Measurements from ENCODE around the gene NMUR1. TPM values are rescaled to one million over a fixed set of nuclear protein-coding genes. Genes with fewer than 3 reads are reported as not detected.
A peak's percentile ranks its signal among the peaks of the same experiment; 100 is the strongest.

Gene NMUR1
- total RNA-seq, 2 donors from 2014 or later = 0.21 TPM; not detected in 1

- ATAC-seq (replicated peaks in 1 of 2) (no peak), DNase-seq (no peak)
- peaks cover 25% of the 10 kb centered on the region for H3K27me3 Mint-ChIP-seq (ENCODE audit: low read depth)
- no peak overlapping the region for H3K4me3 Mint-ChIP-seq
- H3K4me1 Mint-ChIP-seq (ENCODE audit: low read depth) = peaks cover 22% of the 10 kb centered on the region
- peaks cover 0 to 2% of the 10 kb centered on the region in 2 donors for H3K36me3 Mint-ChIP-seq (ENCODE audit: insufficient read depth in 2 of 2)
- no peak overlapping the region for H3K27ac Mint-ChIP-seq
- no peaks in the 10 kb centered on the region for H3K9me3 Mint-ChIP-seq
Measured at GRCh38 chr2:231528636-231529030, 1.6 kb downstream of the NMUR1 start.

DNA sequence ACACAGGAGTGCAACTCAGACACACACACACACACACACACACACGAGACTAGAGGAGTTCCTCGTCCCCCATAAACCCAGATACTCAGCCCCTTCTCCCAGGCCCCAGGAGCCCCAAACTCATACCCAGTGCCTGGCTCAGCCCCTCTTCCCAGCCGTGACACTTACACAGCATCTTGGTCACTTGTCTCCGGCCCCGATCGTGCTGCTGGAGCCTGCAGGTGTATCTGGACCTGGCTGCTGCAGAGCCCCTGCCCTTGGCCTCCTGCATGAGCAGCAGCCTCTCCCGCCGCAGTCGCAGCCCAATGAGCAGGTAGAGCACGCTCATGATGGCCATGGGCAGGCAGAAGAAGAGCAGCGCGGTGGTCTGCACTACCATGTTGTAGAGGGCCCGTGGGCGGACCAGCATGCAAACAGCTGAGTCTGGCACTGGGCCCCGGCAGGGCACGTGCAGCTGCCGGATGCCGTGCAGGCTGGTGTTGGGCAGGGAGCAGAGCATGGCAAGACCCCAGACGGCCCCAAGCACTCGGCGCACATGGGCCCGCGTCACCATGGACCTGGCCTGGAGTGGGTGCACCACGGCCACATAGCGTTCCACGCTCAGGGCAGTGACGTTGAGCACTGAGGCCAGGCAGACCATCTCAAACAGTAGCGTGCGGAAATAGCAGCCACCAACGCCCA, 2.1 kb downstream of the NMUR1 start:
- Mint-ChIP-seq H3K27me3 (ENCODE audit: low read depth) (peaks cover 25% of the 10 kb centered on the region), H3K4me1 (ENCODE audit: low read depth) (peaks cover 27% of the 10 kb centered on the region), H3K9me3 (no peaks in the 10 kb centered on the region), H3K4me3 (no peak overlapping the region), H3K27ac (no peak overlapping the region), H3K36me3 (ENCODE audit: insufficient read depth in 2 of 2) (peaks cover 0 to 2% of the 10 kb centered on the region in 2 donors)
- DNase-seq = no peak
- no peak for ATAC-seq (replicated peaks in 1 of 2)

DNA sequence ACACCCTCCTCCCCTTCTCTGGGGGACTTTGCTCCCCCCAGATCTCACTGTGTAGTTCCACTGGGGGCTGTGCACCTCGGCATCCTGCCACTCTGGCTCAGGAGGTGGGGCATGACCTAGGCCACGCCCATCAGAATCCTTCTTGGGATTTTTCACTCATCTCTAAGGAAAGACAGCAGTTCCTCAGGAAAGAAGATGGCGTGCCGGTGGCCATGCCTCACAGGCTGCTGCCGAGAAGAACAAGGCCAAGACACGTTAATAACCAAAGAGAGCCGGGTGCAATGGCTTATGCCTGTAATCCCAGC, 3.2 kb downstream of the NMUR1 start:
- DNase-seq (no peak), ATAC-seq (replicated peaks in 1 of 2) (no peak)
- Mint-ChIP-seq H3K4me3 (no peak overlapping the region), H3K27me3 (ENCODE audit: low read depth) (peaks cover 25% of the 10 kb centered on the region), H3K27ac (no peak overlapping the region), H3K36me3 (ENCODE audit: insufficient read depth in 2 of 2) (peaks cover 0 to 2% of the 10 kb centered on the region in 2 donors), H3K9me3 (no peaks in the 10 kb centered on the region), H3K4me1 (ENCODE audit: low read depth) (peaks cover 28% of the 10 kb centered on the region)

- H3K36me3 Mint-ChIP-seq (ENCODE audit: insufficient read depth in 2 of 2) = peaks cover 0 to 2% of the 10 kb centered on the region in 2 donors
- no peak for ATAC-seq (replicated peaks in 1 of 2)
- peaks cover 25% of the 10 kb centered on the region for H3K27me3 Mint-ChIP-seq (ENCODE audit: low read depth)
- no peak overlapping the region for H3K4me3 Mint-ChIP-seq
- H3K27ac Mint-ChIP-seq = no peak overlapping the region
- H3K9me3 Mint-ChIP-seq = no peaks in the 10 kb centered on the region
- peaks cover 28% of the 10 kb centered on the region for H3K4me1 Mint-ChIP-seq (ENCODE audit: low read depth)
- DNase-seq = no peak
Measured at GRCh38 chr2:231526341-231527090, 3.7 kb downstream of the NMUR1 start.

DNA sequence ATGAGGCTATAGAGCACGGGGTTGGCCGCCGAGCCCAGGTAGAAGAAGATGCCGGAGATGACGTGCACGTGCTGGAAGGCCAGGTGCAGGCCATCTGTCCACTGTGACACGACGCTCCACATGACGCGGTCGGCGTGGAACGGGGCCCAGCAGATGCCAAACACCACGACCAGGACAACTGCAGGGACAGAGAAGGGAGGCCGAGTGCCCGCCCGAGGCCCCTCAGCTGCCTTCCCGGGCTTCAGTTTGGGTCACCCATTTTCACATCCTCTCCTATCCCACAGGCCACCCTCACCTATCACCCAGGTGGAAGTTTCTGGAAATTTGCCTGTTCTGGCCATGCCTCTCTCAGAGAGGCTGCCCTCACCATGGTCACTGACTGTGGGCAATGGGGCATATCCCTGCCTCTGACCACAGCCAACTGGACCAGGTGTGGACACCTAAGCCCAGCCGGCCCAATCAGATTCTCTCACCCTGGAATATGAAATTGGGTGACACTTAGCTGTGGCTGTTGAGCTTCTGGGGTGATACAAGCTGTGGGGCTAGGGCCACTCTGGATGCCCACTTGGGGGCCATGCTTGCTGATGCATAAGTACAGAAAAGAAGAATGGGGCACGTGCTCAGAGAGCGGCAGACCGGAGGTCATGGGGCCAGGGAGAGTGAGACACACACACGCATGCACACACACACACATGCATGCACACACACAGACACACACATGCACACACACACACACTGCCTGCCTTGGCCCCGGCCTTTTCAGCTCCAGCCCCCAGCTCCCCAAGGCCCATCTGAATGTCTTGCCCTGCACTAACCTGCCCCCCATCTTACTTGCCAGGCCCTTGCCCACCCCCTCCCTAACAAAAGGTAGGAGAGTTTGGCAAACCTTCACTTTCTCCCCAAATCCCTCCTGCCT, 4.7 kb downstream of the NMUR1 start:
- H3K4me1 Mint-ChIP-seq (ENCODE audit: low read depth) = peaks cover 19% of the 10 kb centered on the region

GRCh38 chr2:231524477-231525247, 5.6 kb downstream of the NMUR1 start:
- ATAC-seq (replicated peaks in 1 of 2) = no peak
- Mint-ChIP-seq H3K4me3 (peak overlapping the region in 1 of 2 donors; percentile 19), H3K4me1 (ENCODE audit: low read depth) (peaks cover 19% of the 10 kb centered on the region), H3K36me3 (ENCODE audit: insufficient read depth in 2 of 2) (peaks cover 0 to 2% of the 10 kb centered on the region in 2 donors), H3K27me3 (ENCODE audit: low read depth) (peaks cover 17% of the 10 kb centered on the region), H3K9me3 (no peaks in the 10 kb centered on the region), H3K27ac (no peak overlapping the region)
- no peak for DNase-seq

More for the DNA sequence above, 4.7 kb downstream of the NMUR1 start:
- DNase-seq (no peak), ATAC-seq (replicated peaks in 1 of 2) (no peak)
- no peak overlapping the region for H3K27ac Mint-ChIP-seq
- no peak overlapping the region for H3K4me3 Mint-ChIP-seq
- H3K27me3 Mint-ChIP-seq (ENCODE audit: low read depth) = peaks cover 15% of the 10 kb centered on the region
- H3K9me3 Mint-ChIP-seq = no peaks in the 10 kb centered on the region
- peaks cover 0 to 2% of the 10 kb centered on the region in 2 donors for H3K36me3 Mint-ChIP-seq (ENCODE audit: insufficient read depth in 2 of 2)

GRCh38 chr2:231523451-231524285, 6.6 kb downstream of the NMUR1 start:
- H3K4me3 Mint-ChIP-seq = peak overlapping the region in 1 of 2 donors; percentile 19
- DNase-seq (no peak), ATAC-seq (replicated peaks in 1 of 2) (peak; percentile 49 to 59)
- H3K9me3 Mint-ChIP-seq = no peaks in the 10 kb centered on the region
- peaks cover 0 to 2% of the 10 kb centered on the region in 2 donors for H3K36me3 Mint-ChIP-seq (ENCODE audit: insufficient read depth in 2 of 2)
- peaks cover 10% of the 10 kb centered on the region for H3K27me3 Mint-ChIP-seq (ENCODE audit: low read depth)
- H3K4me1 Mint-ChIP-seq (ENCODE audit: low read depth) = peaks cover 19% of the 10 kb centered on the region
- no peak overlapping the region for H3K27ac Mint-ChIP-seq

DNA sequence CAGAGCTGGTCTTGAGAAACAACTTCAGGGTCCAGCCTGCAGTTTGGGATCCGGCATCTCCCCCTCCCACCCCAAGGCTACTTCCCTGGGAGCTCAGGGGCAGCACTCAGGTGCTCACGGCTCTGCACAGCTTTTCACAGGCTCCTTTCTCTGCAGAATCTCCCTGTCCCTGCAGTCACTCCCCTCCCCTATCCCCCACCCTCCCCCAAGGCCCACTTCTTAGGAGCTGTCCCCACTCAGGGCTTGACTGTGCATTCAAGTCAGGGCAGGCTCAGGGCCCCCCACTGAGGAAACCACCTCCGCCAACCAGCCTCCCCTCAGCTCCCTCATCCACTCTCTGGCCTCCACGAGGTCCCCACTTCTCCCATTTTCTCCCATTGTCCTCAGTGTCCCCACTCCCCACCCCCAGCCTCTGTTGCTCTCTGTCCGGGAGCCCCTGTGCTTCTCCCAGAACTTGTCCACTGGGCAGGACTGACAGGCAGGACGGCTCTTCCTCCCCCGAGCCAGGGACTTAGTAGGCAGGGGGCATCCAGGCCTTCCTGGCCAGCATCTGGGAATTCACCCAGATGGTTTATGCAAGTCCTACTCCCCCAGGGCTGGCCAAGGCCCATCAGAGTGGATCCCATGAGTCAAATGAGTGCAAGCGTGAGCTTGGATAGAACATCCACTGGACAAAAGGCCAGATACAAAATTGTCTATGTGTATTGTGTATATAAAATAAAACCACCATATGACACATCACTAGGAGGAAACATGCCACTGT, 7.6 kb downstream of the NMUR1 start:
- H3K4me1 Mint-ChIP-seq (ENCODE audit: low read depth) = peaks cover 19% of the 10 kb centered on the region
- DNase-seq (no peak), ATAC-seq (replicated peaks in 1 of 2) (no peak)
- no peak overlapping the region for H3K4me3 Mint-ChIP-seq
- H3K36me3 Mint-ChIP-seq (ENCODE audit: insufficient read depth in 2 of 2) = peaks cover 0 to 2% of the 10 kb centered on the region in 2 donors
- H3K9me3 Mint-ChIP-seq = no peaks in the 10 kb centered on the region
- no peak overlapping the region for H3K27ac Mint-ChIP-seq
- H3K27me3 Mint-ChIP-seq (ENCODE audit: low read depth) = peaks cover 5% of the 10 kb centered on the region

DNA sequence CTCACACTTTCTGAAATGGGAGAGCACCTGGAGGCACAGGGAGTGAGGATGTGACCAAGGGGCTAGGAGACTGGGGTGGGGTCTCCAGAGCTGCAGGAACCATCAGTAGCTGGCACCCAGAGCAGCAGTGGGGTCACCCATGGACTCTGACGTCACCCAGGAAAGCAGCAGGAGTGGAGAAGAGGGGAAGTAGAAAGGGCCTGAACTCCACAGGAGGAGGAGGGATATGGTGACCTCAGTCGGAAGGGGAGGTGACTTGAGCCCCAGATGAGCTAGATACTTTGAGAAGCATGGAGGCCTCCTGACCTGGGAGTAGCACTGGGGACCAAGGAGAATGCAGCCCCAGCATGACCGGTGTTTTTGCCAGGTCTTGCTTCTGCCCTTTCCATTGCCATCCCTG, 8.8 kb downstream of the NMUR1 start:
- peaks cover 5% of the 10 kb centered on the region for H3K27me3 Mint-ChIP-seq (ENCODE audit: low read depth)
- H3K36me3 Mint-ChIP-seq (ENCODE audit: insufficient read depth in 2 of 2) = peaks cover 0 to 2% of the 10 kb centered on the region in 2 donors

GRCh38 chr2:231519975-231520555, 10.2 kb downstream of the NMUR1 start:
- Mint-ChIP-seq H3K36me3 (ENCODE audit: insufficient read depth in 2 of 2) (no peaks in the 10 kb centered on the region), H3K4me3 (no peak overlapping the region), H3K4me1 (ENCODE audit: low read depth) (peaks cover 21% of the 10 kb centered on the region), H3K9me3 (no peaks in the 10 kb centered on the region), H3K27me3 (ENCODE audit: low read depth) (peaks cover 5% of the 10 kb centered on the region), H3K27ac (no peak overlapping the region)
- no peak for DNase-seq
- no peak for ATAC-seq (replicated peaks in 1 of 2)

More for the DNA sequence above, 8.8 kb downstream of the NMUR1 start:
- Mint-ChIP-seq H3K4me1 (ENCODE audit: low read depth) (peaks cover 19% of the 10 kb centered on the region), H3K27ac (no peak overlapping the region), H3K9me3 (no peaks in the 10 kb centered on the region), H3K4me3 (no peak overlapping the region)
- DNase-seq (no peak), ATAC-seq (replicated peaks in 1 of 2) (no peak)

GRCh38 chr2:231518771-231519170, 11.5 kb downstream of the NMUR1 start:
- no peak overlapping the region for H3K4me3 Mint-ChIP-seq
- H3K36me3 Mint-ChIP-seq (ENCODE audit: insufficient read depth in 2 of 2) = no peaks in the 10 kb centered on the region
- ATAC-seq (replicated peaks in 1 of 2) = no peak
- peaks cover 17% of the 10 kb centered on the region for H3K4me1 Mint-ChIP-seq (ENCODE audit: low read depth)
- DNase-seq = no peak
- H3K27ac Mint-ChIP-seq = no peak overlapping the region
- H3K9me3 Mint-ChIP-seq = no peaks in the 10 kb centered on the region
- H3K27me3 Mint-ChIP-seq (ENCODE audit: low read depth) = peaks cover 5% of the 10 kb centered on the region
